GM13976 (cell line): ENCODE results near the gene TNNI3K.

Source experiments
- DNase-seq: peaks from one replicate; pipeline ENCODE4 v3.0.0; 2012; ENCODE audit warnings: low spot score
- CTCF ChIP-seq: IDR thresholded peaks from 2 replicates; pipeline ENCODE4 v1.5.1; 2012; ENCODE audit warnings: borderline replicate concordance, mild to moderate bottlenecking; ENCODE audit not compliant: insufficient read depth; ENCODE audit errors: extremely low read depth, missing control alignments, control extremely low read depth
- in situ Hi-C: fragments of 300-500 bp; cut with MboI; formaldehyde crosslinking; loops from one replicate; pipeline ENCODE4 v1.12.0; 2022; ENCODE audit warnings: low sequenced_read_pairs, mixed read lengths, inconsistent platforms; ENCODE audit not compliant: unreplicated experiment

TNNI3K gene

GRCh38 chr1:74549932-74550331 is 314.7 kb downstream of the TNNI3K start:
- no peak for DNase-seq
- no peak for TF ChIP-seq CTCF
- in situ Hi-C loops: no loop called here

- no peak for TF ChIP-seq CTCF
- in situ Hi-C loops: no loop called here
These were observed 335.8 kb downstream of the TNNI3K start for GRCh38 chr1:74570797-74571492.

GRCh38 chr1:74571493-74571800 is 336.3 kb downstream of the TNNI3K start:
- in situ Hi-C loops: no loop called here
- TF ChIP-seq CTCF: no peak
- DNase-seq: no peak

More at GRCh38 chr1:74570797-74571492, 335.8 kb downstream of the TNNI3K start:
- DNase-seq: no peak

- in situ Hi-C loops: no loop called here
- no peak for DNase-seq
- TF ChIP-seq CTCF: no peak
These were observed 336.7 kb downstream of the TNNI3K start for GRCh38 chr1:74571891-74572290.

- DNase-seq: no peak
- no peak for TF ChIP-seq CTCF
- in situ Hi-C loops: no loop called here
These were observed 342.9 kb downstream of the TNNI3K start for GRCh38 chr1:74578101-74578500.

- TF ChIP-seq CTCF: no peak
- in situ Hi-C loops: no loop called here
- peak; percentile 24 for DNase-seq
These were observed 344.2 kb downstream of the TNNI3K start for GRCh38 chr1:74579425-74579824.

- no peak for DNase-seq
- in situ Hi-C loops: no loop called here
- TF ChIP-seq CTCF: no peak
These were observed 348.2 kb downstream of the TNNI3K start for GRCh38 chr1:74583397-74583796.
